Stomach (tissue), 9 donors: ENCODE results near the gene UHRF2. TPM values are rescaled to one million over a fixed set of nuclear protein-coding genes. Genes with fewer than 3 reads are reported as not detected.

ENCODE experiments used
- DNase-seq, 2 donors: peaks; one replicate each; pipeline versions ENCODE4 v3.0.0 to v3.0.0-alpha.2; 2013 to 2019
- H3K27ac ChIP-seq, 5 donors: fragments of 200-600 bp in 4 of 5; sonication (generic) in 4 of 5; one replicate each; pipeline ENCODE4 v1.5.1; 2013 to 2019; ENCODE audit warnings: mild to moderate bottlenecking in 1 of 5, moderate library complexity in 1 of 5
- H3K27me3 ChIP-seq, 3 donors: fragments of 200-600 bp; sonication (generic); one replicate each; pipeline ENCODE4 v1.5.1; 2017 to 2019; ENCODE audit warnings: mixed run types in 1 of 3
- H3K36me3 ChIP-seq, 4 donors: fragments of 200-600 bp; sonication (generic); 1 replicate in 3 of 4; 2 replicates in 1 of 4; pipeline ENCODE4 v1.5.1; 2016 to 2019
- H3K4me1 ChIP-seq, 4 donors: fragments of 200-600 bp; sonication (generic); one replicate each; pipeline ENCODE4 v1.5.1; 2016 to 2019
- H3K4me3 ChIP-seq, 4 donors: fragments of 200-600 bp; sonication (generic) in 3 of 4; one replicate each; pipeline ENCODE4 v1.5.1; 2016 to 2019; ENCODE audit warnings: mild to moderate bottlenecking in 1 of 4
- H3K9me3 ChIP-seq, 4 donors: fragments of 200-600 bp; sonication (generic); one replicate each; pipeline ENCODE4 v1.5.1; 2016 to 2019
- CTCF ChIP-seq, 7 experiments: fragments of 450-650 bp in 4 of 7; fragments of 200-600 bp in 3 of 7; sonication (generic) in 3 of 7; IDR thresholded peaks; one replicate each; pipeline ENCODE4 v1.5.1; 2016 to 2019; ENCODE audit warnings: antibody characterized with exemption in 7 of 7, control low read depth in 2 of 7, mild to moderate bottlenecking in 1 of 7
- EP300 ChIP-seq: sonication (generic); formaldehyde crosslinking; IDR thresholded peaks from one replicate; pipeline ENCODE4 v1.6.1; 2017; ENCODE audit warnings: antibody characterized with exemption
- POLR2A ChIP-seq, 4 donors: fragments of 450-650 bp; IDR thresholded peaks; one replicate each; pipeline ENCODE4 v1.6.1; 2016; ENCODE audit warnings: antibody characterized with exemption in 4 of 4, control low read depth in 2 of 4, mild to moderate bottlenecking in 1 of 4, moderate library complexity in 1 of 4
- POLR2AphosphoS5 ChIP-seq, 3 donors: sonication (generic); formaldehyde crosslinking; IDR thresholded peaks; one replicate each; pipeline ENCODE4 v1.6.1; 2016; ENCODE audit warnings: antibody characterized with exemption in 3 of 3
- WGBS, 5 donors: extraction: QIAGEN DNeasy Blood & Tissue Kit in 3 of 5; methylation state at CpG; one replicate each; pipeline versions ENCODE4 v1.1.5 to v1.1.7; 2013 to 2018; 5-methylcytosine and 5-hydroxymethylcytosine counted together
- intact Hi-C: fragments of 100-400 bp; cut with DNase I; formaldehyde crosslinking; loops from one replicate; pipeline ENCODE4 v1.15.1; 2023; ENCODE audit warnings: low total_unique reads
- polyA plus RNA-seq, 3 donors: library from polyadenylated mRNA; stranded (reverse); fragments of 200-250 nt; gene quantifications; one replicate each; pipeline ENCODE4 v1.2.3, GENCODE V29; 2013
- total RNA-seq, 5 donors: library from RNA; depleted of rRNA; stranded (reverse); fragments of >200 nt; gene quantifications; one replicate each; pipeline versions ENCODE4 v1.1.0 to v1.2.3, GENCODE V29; 2014 to 2016
- donor health status: healthy with polysubstance abuse.
- donor health status: Bipolar disorder and iron deficiency.
- donor health status: healthy.

UHRF2 gene
- total and polyA plus RNA-seq, 8 donors = 9.4 to 114 (median 49.3) TPM

- Histone ChIP-seq H3K27ac (no peak overlapping the region), H3K9me3 (no peaks in the 10 kb centered on the region), H3K4me3 (no peak overlapping the region), H3K36me3 (peaks cover 24 to 88% (median 82%) of the 10 kb centered on the region in 4 donors), H3K4me1 (peaks cover 0 to 4% (median 0%) of the 10 kb centered on the region in 4 donors), H3K27me3 (no peaks in the 10 kb centered on the region)
- intact Hi-C loops = no loop called here
- no peak for DNase-seq
- 35 to 59% (median 44%) methylated on average over 2 of the region's 2 CpGs for WGBS, 5 donors
- TF ChIP-seq EP300 (no peak), POLR2A (IDR thresholded peaks at IDR 0.05) (no peak), POLR2AphosphoS5 (IDR thresholded peaks at IDR 0.05) (no peak)
These were observed 67.0 kb downstream of the UHRF2 start for GRCh38 chr9:6479959-6480358.

- Histone ChIP-seq H3K4me3 (no peak overlapping the region), H3K4me1 (peaks cover 0 to 4% (median 0%) of the 10 kb centered on the region in 4 donors), H3K36me3 (peaks cover 42 to 96% (median 92%) of the 10 kb centered on the region in 4 donors), H3K9me3 (no peaks in the 10 kb centered on the region), H3K27me3 (no peaks in the 10 kb centered on the region), H3K27ac (no peak overlapping the region)
- intact Hi-C loops = no loop called here
- DNase-seq = no peak
- TF ChIP-seq POLR2AphosphoS5 (IDR thresholded peaks at IDR 0.05) (no peak), EP300 (no peak), POLR2A (IDR thresholded peaks at IDR 0.05) (no peak), CTCF (IDR thresholded peaks at IDR 0.05) (no peak)
- 85 to 96% (median 90%) methylated on average over 2 of the region's 2 CpGs for WGBS, 5 donors
These were observed 71.2 kb downstream of the UHRF2 start for GRCh38 chr9:6484210-6484609.

GRCh38 chr9:6488395-6488794, 75.4 kb downstream of the UHRF2 start:
- H3K36me3 ChIP-seq = peaks cover 26 to 76% (median 67%) of the 10 kb centered on the region in 4 donors
- no peak for DNase-seq
- intact Hi-C loops = no loop called here
- H3K4me3 ChIP-seq = no peak overlapping the region
- H3K27ac ChIP-seq = no peak overlapping the region
- no peaks in the 10 kb centered on the region for H3K9me3 ChIP-seq
- no peaks in the 10 kb centered on the region for H3K27me3 ChIP-seq
- TF ChIP-seq POLR2A (IDR thresholded peaks at IDR 0.05) = no peak
- TF ChIP-seq POLR2AphosphoS5 (IDR thresholded peaks at IDR 0.05) = no peak
- WGBS, 5 donors = 93 to 98% (median 96%) methylated on average over 7 of the region's 7 CpGs
- peaks cover 0 to 7% (median 0%) of the 10 kb centered on the region in 4 donors for H3K4me1 ChIP-seq

GRCh38 chr9:6489099-6489498, 76.1 kb downstream of the UHRF2 start:
- H3K36me3 ChIP-seq = peaks cover 20 to 75% (median 63%) of the 10 kb centered on the region in 4 donors
- intact Hi-C loops = no loop called here
- no peak for DNase-seq
- H3K27ac ChIP-seq = no peak overlapping the region
- H3K4me1 ChIP-seq = peaks cover 0 to 7% (median 0%) of the 10 kb centered on the region in 4 donors
- no peaks in the 10 kb centered on the region for H3K27me3 ChIP-seq
- no peak overlapping the region for H3K4me3 ChIP-seq
- WGBS, 5 donors = 35 to 67% (median 53%) methylated on average over 1 of the region's 1 CpG
- H3K9me3 ChIP-seq = no peaks in the 10 kb centered on the region
- TF ChIP-seq CTCF (IDR thresholded peaks at IDR 0.05) = no peak
- TF ChIP-seq POLR2AphosphoS5 (IDR thresholded peaks at IDR 0.05) = no peak
- TF ChIP-seq EP300 = no peak
- TF ChIP-seq POLR2A (IDR thresholded peaks at IDR 0.05) = no peak

- 91 to 100% (median 97%) methylated on average over 2 of the region's 2 CpGs for WGBS, 5 donors
- Histone ChIP-seq H3K4me1 (peaks cover 0 to 7% (median 0%) of the 10 kb centered on the region in 4 donors), H3K27ac (no peak overlapping the region), H3K27me3 (no peaks in the 10 kb centered on the region), H3K9me3 (no peaks in the 10 kb centered on the region), H3K36me3 (peaks cover 15 to 70% (median 55%) of the 10 kb centered on the region in 4 donors), H3K4me3 (no peak overlapping the region)
- no peak for DNase-seq
- TF ChIP-seq POLR2A (IDR thresholded peaks at IDR 0.05) (no peak), EP300 (no peak), POLR2AphosphoS5 (IDR thresholded peaks at IDR 0.05) (no peak), CTCF (IDR thresholded peaks at IDR 0.05) (no peak)
- intact Hi-C loops = no loop called here
These were observed 77.9 kb downstream of the UHRF2 start for GRCh38 chr9:6490863-6491262.
